Prostate gland (tissue), 2 donors: Measurements from ENCODE around the gene TPRN.

ENCODE experiments used
- POLR2A ChIP-seq: fragments of 450-650 bp; IDR thresholded peaks from one replicate; pipeline ENCODE4 v1.6.1; 2016; ENCODE audit warnings: antibody characterized with exemption, mild to moderate bottlenecking
- POLR2AphosphoS5 ChIP-seq: sonication (generic); formaldehyde crosslinking; IDR thresholded peaks from one replicate; pipeline ENCODE4 v1.6.1; 2017; ENCODE audit warnings: antibody characterized with exemption
- TF ChIP-seq, protein P1 (sequence below), 4 experiments: fragments of 200-600 bp in 2 of 4; fragments of 450-650 bp in 2 of 4; sonication (generic) in 2 of 4; IDR thresholded peaks; 1 replicate in 3 of 4; 2 replicates in 1 of 4; pipeline ENCODE4 v1.5.1; 2016 to 2019; ENCODE audit warnings: antibody characterized with exemption in 4 of 4, mild to moderate bottlenecking in 2 of 4, moderate library complexity in 2 of 4

GRCh38 chr9:137201205-137201868, 796 bp upstream of the TPRN start:
- TF ChIP-seq, protein P1, sequence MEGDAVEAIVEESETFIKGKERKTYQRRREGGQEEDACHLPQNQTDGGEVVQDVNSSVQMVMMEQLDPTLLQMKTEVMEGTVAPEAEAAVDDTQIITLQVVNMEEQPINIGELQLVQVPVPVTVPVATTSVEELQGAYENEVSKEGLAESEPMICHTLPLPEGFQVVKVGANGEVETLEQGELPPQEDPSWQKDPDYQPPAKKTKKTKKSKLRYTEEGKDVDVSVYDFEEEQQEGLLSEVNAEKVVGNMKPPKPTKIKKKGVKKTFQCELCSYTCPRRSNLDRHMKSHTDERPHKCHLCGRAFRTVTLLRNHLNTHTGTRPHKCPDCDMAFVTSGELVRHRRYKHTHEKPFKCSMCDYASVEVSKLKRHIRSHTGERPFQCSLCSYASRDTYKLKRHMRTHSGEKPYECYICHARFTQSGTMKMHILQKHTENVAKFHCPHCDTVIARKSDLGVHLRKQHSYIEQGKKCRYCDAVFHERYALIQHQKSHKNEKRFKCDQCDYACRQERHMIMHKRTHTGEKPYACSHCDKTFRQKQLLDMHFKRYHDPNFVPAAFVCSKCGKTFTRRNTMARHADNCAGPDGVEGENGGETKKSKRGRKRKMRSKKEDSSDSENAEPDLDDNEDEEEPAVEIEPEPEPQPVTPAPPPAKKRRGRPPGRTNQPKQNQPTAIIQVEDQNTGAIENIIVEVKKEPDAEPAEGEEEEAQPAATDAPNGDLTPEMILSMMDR (IDR thresholded peaks at IDR 0.05): no peak
- TF ChIP-seq POLR2AphosphoS5: no peak
- no peak for TF ChIP-seq POLR2A
